ENCODE results near the gene PAQR6. TPM values are rescaled to one million over a fixed set of nuclear protein-coding genes. Genes with fewer than 3 reads are reported as not detected.

Gene PAQR6
- total and polyA plus RNA-seq, 2 of the 8 experiments (the other 6 are each of a cell fraction or from before 2014, with no cell fraction given), result 7.1 to 11.3 TPM

DNA sequence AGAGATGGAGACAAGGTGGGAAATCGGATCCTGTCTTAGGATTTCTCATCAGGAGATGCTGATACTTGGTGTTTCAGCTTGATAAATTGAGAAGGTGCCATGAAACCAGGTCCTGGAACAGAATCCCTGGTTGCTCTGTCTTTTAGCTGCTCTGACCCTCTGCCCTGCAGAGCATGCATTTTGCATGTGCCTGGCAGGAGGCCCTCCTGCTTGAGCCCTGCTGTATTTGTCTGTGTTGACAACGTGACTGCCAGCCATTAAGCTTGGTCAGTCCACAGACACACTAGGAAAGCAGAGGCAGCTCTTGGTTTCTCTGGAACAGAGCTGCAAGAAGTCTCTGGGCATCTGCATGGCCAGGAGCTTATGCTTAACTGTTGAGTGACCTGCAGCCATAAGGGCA lies 51.4 kb downstream of the PAQR6 start (continued):
- TF ChIP-seq CEBPB (IDR thresholded peaks at IDR 0.05; ENCODE audit: low read depth, low read length) (no peak), CHD1 (IDR thresholded peaks at IDR 0.05; ENCODE audit: low read depth, low read length) (no peak), TBP (IDR thresholded peaks at IDR 0.05; ENCODE audit: low read depth, low read length) (no peak), KDM5A (IDR thresholded peaks at IDR 0.05; ENCODE audit: low read length) (no peak)
